Left hindlimb (tissue), 1 donor: ENCODE results near the gene PLCD1.
"Not testable (repeated sequence)": the region's sequence is repeated elsewhere in the genome, so short reads cannot be mapped to it uniquely, and the experiment has no call there.

Source experiments
- DNase-seq: peaks from one replicate; pipeline ENCODE4 v3.0.0-alpha.2; 2018

The PLCD1 gene

DNA sequence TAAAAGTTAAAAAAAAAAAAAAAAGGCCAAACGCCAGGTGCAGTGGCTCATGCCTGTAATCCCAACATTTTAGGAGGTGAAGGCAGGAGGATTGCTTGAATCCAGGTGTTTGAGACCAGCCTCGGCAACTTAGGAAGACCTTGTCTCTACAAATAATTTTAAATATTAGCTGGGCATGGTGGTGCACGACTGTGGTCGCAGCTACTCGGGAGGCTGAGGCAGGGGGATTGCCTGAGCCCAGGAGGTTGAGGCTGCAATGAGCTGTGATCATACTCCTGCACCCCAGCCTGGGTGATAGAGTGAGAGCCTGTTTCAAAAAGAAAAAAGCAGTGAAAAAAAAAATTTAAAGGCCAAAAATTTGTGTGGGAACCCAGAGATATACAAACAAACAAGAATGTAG lies 6.8 kb upstream of the PLCD1 start:
- DNase-seq, result no peak

DNA sequence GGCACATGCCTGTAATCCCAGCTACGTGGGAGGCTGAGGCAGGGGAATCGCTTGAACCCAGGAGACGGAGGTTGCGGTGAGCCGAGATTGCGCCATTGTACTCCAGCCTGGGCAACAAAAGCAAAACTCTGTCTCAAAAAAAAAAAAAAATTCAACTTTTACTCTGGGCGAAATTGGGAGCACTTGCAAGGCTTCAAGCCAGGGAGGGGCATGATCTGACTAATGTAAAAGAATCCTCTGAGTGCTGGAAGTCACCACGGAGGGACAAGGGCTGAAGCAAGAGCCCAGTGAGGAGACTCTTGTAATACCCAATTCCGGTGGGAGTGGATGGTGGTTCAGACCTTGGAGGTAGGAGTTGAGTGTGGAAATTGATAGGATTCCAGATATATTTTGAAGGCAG lies 4.9 kb upstream of the PLCD1 start:
- DNase-seq, result not testable (repeated sequence)

DNA sequence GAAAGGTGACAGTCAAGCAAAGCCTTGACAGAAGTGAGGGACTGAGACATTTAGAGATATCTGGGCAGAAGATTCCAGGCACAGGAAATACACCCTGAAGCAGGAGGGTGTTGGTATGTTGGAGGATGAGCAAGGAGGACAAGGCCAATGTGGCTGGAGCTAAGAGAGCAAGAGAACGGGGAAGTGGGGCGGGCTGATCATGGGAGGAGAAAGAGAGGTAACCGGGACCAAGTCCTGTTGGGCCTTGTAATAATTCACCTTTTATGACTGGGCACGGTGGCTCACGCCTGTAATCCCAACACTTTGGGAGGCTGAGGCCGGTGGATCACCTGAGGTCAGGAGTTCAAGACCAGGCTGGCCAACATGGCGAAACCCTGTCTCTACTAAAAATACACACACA lies 4.1 kb upstream of the PLCD1 start:
- not testable (repeated sequence) for DNase-seq

DNA sequence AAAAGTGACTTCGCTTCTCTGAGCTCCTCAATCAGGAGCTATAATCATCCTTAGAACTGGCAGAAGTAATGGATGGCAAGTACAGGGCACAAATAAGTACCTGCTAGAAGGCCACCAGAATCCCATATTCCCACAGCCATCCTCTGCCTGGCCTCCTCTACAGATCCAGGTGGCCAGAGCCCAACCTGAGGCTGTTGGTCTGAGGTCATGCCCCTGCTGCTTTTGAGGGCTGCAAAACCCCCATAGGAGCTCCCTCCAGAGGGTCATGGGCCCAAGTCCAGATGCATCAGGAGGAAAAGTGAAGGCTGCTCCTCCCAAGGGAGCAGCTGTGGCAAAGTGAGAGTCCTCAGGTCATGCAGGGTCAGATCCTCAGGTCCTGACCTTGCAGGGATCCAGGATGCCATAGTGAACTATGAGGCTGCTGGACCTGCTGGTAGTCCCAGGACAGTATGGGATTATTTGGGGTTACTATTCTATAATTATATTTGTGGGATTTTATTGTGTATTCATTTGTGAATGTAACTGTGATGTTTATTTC lies 3.0 kb upstream of the PLCD1 start:
- DNase-seq, result no peak

DNA sequence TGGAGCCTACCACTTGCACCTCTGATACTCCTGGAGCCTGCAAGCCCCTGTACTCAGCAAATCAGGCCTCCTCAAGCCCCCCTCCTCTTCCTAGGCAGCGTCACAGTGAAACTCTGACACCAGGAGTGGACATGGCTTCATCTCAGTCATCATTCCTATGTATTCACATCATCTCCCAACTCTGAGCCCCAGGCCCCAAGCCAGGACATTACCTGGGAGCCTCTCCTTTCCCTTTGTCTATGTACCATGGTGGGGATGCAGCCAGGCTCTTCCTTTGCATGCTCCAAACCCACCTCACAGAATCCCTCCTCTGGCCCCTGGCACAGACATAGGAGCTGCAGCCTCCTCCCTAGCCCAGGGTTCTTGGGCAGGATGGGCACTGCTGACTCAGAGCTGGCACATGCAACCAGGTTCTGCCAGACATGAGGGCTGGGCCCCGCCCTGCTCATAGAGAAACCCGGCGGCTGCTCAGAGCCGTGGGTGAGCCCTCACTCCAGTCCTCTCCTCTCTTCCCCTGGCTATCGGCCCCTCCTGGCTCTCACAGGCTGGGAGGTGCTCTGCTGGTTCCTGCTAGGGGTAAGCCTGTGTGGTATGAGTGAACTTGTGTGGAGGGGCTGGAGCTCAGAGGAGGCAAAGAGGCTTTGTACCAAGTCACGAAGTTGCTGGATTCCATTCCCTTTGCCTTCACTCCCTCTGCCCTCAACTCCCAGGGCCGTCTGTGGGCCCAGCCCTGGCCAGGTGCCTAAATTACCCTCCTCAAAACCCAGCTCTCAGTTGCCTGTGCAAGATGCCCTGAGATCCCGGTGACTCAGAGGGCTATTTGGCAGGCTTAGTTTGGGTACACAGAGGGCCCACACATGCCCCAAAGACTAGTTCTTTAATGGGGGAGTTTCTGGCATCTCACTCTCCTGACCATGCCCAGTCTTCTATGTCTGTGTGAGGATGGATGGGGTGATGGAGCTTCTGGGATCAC lies 1.9 kb upstream of the PLCD1 start:
- DNase-seq, result peak; percentile 67

DNA sequence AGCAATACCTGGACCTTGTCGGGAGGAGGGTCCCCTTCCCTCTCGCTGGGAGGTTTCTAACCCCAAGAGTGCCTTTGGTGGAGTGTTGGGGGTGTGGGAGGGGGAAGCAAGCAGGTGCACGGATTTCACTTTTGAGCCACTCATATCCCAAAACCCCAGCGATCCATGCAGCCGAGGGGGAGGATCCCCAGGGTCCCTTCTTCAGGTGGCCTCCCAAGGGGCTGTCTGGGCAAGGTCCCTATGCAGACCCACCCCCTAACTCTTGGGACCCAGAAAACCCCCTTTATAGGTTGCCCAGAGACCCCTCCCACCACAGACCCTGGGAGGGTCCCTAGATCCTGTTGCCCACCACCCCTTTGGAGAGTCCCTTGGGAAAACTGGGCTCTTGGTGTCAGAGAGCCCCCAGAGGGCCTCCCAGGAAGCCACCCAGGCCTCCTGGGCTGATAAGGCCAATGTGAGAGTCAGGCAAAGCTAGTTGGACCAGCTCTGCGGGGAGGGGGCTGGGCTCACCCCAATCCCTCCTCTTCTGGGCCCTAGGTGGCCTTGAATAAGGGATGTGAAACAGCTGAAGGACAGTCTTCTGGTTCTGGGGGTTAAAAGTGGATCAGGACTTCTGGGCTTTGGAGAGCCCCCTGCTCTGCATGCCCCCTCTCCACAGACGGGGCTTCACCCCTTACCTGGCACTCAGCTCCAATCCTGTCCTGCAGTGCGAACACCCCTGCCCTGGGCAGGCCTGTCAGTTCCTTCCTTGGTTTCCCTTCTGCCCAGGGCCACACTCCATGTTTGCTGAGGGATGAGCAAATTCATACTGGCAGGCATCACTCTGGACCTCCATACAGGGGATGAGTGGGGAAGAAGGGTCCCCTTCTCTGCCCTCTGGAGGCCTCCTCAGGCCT lies 932 bp upstream of the PLCD1 start:
- DNase-seq, result no peak

DNA sequence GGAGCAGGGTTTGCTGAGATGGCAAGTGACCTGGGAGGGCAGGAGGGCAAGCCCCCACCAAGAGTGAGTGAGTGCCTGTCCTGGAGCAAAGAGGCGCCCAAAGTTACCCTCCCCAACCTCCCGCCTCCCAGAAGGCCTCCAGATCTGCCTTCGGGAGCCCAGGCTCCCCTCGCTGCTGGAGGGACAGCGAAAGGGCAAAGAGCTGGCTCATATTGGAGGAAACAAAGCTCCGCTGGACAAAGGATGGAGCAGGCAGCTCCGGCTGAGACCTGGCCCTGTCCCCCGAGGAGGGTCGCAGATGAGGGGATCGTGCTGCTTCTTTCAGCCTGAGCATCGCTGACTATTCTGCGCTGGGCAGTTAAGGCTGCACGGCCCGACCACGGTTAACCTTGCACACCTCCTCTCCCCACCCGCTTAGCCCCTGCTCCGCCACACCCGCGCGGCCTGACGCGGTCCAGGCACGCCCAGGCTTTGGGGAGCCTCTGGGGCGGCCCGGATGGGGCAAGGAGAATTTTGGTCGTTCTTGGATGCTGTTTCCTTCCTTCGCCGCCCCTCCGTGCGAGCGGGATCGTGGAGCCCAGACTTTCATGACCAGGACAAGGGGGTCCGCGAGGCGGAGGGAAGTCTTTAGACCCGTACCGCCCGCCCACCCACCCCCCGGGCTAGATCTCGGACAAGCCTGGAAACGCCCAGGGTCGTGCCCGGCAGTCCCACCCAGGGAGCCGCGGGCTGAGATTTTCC lies 651 bp downstream of the PLCD1 start:
- DNase-seq, result no peak

DNA sequence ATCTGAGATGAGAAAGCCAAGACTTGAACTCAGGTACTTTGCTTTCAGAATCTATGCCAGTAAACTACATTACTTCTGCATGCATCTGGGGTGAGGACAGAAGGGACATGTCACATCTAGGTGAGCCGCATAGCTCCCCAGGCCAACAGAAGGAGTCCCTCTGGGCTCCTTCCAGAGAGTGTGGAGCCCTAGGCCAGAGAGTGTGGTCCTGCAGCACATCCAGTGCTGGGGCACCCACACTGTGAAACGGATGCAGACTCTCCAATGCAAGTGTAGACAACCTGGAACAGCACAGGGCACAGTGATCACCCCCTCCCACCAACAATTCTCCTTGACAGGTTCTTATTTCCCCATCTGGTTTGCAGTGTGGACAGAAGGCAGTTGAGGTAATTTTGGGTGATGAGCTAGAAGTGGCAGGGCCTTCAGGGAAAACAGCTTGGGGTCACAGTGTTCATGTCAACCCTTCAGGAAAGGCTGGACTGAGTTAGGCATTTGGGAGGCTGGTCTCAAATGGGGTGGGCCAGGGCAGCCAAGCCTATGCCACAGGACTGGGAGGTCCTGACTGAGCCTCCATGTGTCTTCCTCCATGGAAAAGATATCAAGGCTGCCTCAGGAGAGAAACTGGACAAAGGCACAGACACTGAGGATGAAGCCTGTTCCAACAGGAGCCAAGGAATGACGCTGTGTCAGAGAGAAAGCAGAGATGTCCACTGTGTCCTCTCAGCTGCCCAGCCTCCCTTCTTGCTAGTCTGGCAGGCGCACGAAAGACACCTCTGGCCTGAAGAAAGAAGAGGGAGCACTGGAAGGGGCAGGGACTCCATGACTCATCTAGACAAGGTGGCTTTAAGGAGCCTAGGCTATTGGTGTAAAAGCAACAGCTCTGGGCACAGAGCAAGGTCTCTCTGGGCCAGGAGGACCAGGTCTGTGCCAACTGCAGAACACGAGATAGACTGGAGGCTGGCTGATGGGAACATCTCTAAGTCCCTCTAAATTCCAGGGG lies 1.7 kb downstream of the PLCD1 start:
- no peak for DNase-seq

DNA sequence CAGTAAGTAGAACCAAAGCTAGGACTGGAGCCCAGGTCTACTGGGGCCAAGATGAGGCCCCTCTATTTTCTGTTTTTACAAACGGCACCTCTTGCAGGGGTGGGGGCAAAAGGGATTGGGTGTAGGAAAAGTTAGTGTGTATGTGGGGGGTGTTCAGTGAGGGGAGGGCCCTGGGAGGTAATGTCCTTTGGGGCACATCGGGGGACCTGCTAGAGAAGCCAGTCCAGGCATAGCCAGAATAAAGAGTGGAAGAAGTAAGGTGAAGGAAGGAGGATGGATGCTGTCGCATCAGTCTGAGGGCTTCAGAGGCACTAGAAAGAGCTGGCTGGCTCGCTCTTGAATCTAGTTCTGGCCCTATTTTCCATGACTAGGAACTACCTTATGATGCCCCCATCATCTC lies 2.6 kb downstream of the PLCD1 start:
- peak; percentile 35 for DNase-seq

DNA sequence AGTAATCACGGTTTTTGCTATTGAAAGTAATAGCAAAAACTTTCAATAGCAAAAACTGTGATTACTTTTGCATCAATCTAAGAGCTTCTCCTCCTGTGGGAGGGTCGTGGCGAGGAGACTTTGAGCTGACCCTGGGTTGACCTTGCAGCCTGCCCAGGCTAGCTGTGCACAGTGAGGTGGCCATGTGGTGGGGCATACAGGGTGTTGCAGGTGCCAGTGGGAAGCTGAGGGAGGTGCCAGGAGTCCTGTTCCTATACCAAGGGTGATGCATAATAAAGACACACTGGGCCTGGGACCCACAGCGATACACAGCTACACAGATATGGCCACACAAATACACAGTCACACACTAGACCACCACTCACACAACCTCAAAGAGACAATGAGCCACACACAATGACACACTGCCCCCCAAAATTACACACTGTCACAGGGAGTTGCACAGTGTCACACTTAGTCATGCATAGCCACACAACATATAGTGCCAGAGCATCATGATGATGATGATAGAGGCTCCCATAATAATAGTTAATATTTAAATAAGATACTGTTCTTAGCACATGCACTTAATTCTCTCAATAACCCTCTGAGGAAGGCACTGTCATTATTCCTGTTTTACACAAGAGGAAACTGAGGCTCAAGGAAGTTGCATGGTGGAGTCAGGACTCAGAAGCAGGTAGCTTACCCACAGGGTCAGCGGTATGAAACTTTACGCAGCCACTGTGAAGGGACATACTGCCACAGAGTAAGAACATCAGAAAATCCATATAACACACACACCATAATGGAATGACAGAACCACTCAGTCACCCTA lies 6.3 kb downstream of the PLCD1 start:
- peak; percentile 19 for DNase-seq

DNA sequence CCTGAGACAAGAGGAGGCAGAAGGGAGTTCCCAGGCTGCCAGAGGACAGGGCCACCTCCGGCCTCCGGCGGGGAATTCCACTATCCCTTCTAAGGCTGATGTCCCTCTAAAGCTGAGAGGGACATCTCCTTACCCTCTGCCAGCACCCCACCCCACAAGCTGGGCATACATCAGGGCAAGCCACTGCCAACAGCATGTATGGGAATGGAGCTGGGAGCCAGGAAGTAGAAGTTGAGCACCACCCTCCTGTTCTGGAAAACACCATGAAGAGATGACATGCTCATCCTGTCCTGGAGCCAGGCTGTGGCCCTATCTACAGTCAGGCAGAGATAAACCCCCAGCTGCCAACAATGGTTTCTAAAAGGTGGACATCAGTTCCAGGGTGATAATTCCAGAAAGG lies 7.1 kb downstream of the PLCD1 start:
- peak; percentile 25 for DNase-seq

DNA sequence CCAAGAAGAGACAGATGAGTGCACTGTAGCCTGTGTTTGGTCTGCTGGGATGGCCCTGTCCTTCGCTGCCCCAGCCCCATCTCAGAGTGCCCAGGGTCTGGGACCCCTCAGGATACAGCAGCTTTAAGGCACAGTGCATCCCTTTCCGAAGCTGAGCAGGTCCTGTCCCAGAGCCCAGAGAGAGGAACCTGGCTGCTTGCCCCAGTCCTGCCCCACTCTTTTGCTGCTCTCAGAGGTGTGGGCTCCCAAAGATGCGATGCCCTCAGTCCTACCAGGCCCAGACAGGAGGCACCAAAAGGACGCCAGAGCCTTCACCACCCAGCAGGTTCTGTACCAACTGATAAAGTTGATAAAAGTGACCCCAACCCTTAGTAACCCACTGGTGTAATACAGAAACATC lies 8.2 kb downstream of the PLCD1 start:
- DNase-seq, result peak; percentile 23

DNA sequence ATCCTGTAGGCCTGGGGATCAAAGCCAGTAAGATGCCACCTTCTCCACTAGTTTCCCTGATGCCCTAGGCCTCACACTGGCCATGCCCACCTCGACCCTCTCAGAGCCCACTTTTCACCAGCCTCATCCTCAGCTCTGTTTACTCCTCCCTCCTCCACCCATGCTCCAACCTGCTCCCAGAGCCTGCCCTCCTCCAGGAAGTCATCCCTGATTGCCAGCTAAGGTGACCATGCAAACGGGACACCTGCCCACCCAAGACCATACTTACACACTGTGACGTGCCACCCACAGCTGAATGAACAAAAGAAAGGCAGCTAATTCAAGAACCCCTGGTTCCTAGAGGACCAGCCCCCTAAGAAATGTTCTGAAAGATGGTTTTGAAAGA lies 9.1 kb downstream of the PLCD1 start:
- no peak for DNase-seq

DNA sequence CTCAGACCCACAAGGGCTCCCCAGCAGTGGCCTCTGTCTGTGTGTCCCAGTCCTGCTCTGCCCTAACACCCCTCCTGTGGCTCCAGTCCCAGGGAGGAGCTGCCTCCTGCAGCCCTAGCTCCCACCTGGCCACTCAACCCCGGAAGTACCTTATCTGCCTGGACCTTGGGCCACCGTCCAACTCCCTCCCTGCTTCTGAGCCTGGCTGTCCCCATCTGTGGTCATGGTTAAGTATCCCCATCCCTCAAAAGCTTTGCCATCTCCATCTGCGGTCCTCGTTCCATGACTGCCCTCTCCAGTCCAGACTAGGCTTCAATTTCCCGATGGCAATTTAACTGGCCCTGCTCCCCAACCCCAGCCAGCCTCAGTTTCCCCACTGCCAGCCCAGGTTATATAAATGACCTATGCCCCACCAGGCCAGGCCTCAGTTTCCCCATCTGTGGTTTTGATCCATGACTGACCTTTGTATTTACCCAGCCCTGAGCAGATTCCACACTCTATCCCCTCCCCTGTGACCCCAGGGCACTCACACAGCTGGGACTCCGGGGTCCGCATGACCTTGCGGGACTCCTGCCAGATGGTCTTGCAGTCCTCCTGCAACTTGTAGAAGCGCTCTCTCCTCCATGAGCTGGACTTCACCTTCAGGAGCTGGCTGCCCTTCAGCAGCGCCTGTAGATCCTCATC lies 9.6 kb downstream of the PLCD1 start:
- peak; percentile 18 for DNase-seq

DNA sequence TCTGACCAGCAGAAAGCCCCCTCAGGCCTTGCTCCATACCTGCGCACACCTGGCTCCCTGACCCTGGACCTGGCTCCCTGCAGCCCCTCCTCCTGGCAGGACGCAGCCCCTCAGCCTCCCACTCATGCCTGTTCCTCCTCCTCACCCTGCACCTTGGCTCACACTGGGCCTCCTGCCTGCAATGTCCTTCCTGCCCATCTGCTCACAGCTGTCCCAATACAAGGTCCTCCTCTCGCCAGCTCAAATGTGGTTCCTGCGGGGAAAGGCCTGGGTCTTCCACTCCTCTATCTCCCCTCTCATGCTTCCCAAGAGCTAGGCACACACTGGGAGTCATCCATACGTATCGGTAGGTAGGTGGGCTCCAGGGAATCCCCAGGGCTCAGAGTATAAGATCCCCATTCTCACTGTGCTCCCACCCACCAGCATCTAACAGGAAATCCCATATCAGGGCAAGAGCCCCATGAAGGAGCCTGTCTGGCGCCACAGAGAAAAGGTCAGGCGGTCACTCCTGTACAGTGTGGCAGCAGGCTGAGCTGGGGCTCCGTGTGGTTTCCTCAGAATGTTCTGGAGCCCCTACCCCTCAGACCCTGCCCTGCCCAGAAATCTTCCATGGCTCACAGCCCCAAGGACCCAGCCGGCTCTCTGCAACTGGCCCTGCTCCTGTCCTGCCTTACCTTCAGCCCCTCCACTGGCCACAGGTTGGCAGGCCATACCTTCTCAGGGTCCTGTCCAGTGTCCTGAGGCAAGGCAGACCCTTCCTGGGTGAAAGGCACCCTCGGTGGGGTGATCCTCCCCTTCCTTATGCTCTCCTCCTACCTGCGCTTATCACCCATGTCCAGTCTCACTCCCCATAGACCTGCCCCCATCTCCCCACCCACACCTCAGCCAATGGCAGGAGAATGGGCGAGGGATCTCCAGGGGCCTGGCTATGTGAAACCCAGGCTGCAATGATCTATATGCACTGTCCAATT lies 10.9 kb downstream of the PLCD1 start:
- peak; percentile 21 for DNase-seq

DNA sequence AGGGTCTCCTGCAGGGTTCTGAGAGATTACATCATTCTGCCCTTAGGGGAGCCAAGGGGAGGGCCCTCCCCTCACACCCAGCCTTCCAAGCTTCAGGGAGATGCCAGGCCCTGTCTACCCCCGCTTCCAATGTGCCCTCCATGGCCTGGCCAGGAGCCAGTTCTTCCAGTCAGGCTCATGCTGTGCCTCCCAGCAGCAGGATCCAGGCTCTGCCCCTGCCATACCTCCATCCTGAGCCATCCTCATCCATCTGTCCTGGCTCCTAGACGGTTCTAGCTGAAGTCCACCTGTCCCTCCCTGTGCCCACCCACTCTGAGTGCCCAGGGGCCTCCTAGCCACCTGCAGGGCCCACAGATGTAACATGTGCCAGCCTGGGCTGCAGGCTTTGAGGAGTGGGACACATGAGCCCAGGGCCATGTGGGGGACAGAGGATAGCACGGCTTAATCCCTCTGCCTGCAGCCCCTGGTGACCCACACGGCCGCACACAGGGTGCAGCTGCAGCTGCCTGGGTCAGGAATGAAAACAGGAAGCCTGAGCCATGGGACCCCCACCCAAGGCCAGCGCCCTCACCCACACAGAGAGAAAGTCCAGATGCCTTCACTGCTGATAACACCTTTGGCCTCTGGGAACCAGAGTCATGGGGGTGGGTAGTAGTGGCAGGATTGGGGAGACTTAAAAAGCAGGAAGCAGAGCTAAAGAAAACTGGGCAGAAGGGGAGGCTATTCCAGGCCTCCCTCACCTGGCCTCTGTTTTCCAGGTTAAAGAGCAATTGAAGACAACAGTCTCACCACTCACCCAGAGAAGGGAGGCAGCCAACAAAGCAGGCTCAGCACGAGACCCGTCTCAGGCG lies 11.8 kb downstream of the PLCD1 start:
- peak; percentile 25 for DNase-seq

DNA sequence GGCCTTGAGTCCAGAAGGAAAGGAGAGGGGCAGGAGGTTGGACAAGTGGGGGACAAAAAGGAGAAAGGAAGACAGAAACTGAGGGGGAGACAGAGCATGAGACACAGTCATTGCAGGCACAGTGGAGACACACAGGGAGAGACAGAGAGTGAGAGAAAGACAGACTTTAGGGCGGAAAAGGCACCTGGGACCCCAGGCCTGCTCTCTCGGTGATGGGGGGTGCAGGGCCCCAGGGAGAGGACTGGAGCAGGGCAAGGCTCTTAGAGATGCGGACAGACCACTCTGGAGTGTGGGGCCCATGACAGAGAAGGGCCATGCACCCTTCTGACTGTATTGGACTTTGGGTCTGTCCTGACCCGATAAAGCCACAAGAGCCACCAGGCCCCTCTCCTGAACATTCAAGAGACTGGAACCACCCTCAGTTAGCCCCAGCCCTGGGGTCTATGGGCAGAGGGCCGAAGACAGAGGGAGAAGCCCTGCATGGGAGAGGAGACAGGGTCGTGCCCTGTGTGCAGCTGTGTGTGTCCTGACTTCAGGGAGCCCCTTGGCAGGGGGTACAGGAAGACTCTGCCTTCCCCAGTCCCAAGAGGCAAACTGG lies 12.5 kb downstream of the PLCD1 start:
- DNase-seq, result no peak
